Peyer's patch (tissue), 4 donors: ENCODE data around the gene PGAM2.

Source experiments
- POLR2A ChIP-seq, 2 donors: fragments of 450-650 bp; IDR thresholded peaks; one replicate each; pipeline ENCODE4 v1.5.1; 2017; ENCODE audit warnings: antibody characterized with exemption in 2 of 2, mild to moderate bottlenecking in 2 of 2, moderate library complexity in 2 of 2
- TF ChIP-seq, protein P1 (sequence below), 6 experiments: fragments of 450-650 bp in 4 of 6; fragments of 200-600 bp in 2 of 6; sonication (generic) in 1 of 6; IDR thresholded peaks; one replicate each; pipeline ENCODE4 v1.5.1; 2017 to 2019; ENCODE audit warnings: antibody characterized with exemption in 6 of 6, mild to moderate bottlenecking in 3 of 6, moderate library complexity in 1 of 6

DNA sequence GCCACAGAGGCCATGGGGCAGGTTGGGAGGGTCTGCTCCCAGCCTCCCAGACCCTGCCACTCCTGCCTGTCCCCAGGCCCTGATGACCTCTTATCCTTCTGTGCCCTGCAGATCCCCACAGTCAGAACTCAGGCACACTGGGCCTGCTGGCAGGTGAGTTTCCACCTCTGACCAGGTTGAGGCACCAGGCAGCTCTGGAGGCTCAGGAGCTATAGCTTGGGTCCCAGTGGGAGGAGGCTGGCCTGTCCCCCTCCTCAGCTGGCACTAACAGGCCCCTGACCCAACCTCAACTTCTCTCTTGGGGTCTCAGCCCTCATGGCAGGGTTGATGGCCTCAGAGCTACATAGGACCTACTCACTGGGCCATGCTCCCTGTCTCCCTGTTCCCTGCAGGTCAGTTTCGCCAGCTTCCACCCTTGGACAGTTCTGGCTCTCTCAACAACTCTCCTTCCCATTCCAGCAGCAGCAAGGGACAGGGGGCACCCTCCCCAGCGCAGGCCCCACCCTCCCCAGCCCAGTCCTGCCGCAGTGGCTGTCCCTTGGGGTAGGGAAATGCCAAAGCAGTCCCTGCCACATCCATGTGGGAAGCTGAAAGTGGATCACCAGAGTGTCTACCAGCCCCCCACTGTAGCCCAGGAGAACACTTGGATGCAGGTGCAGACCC, 36.1 kb upstream of the PGAM2 start:
- TF ChIP-seq POLR2A (IDR thresholded peaks at IDR 0.05), result no peak
- TF ChIP-seq, protein P1, sequence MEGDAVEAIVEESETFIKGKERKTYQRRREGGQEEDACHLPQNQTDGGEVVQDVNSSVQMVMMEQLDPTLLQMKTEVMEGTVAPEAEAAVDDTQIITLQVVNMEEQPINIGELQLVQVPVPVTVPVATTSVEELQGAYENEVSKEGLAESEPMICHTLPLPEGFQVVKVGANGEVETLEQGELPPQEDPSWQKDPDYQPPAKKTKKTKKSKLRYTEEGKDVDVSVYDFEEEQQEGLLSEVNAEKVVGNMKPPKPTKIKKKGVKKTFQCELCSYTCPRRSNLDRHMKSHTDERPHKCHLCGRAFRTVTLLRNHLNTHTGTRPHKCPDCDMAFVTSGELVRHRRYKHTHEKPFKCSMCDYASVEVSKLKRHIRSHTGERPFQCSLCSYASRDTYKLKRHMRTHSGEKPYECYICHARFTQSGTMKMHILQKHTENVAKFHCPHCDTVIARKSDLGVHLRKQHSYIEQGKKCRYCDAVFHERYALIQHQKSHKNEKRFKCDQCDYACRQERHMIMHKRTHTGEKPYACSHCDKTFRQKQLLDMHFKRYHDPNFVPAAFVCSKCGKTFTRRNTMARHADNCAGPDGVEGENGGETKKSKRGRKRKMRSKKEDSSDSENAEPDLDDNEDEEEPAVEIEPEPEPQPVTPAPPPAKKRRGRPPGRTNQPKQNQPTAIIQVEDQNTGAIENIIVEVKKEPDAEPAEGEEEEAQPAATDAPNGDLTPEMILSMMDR (IDR thresholded peaks at IDR 0.05), result no peak
